PC-9 (cell line): ENCODE measurements around the gene TTYH1.

Experiments
- EZH2 ChIP-seq: fragments of 200-600 bp; sonication (generic); IDR thresholded peaks from 2 replicates; pipeline ENCODE4 v1.8.0; 2017; ENCODE audit warnings: antibody characterized with exemption, low read depth
- TF ChIP-seq, protein P1 (sequence below): fragments of 200-600 bp; sonication (generic); conservative IDR thresholded peaks from 2 replicates; pipeline ENCODE4 v1.6.1; 2017; ENCODE audit warnings: mixed run types, antibody characterized with exemption, mild to moderate bottlenecking, moderate library complexity

DNA sequence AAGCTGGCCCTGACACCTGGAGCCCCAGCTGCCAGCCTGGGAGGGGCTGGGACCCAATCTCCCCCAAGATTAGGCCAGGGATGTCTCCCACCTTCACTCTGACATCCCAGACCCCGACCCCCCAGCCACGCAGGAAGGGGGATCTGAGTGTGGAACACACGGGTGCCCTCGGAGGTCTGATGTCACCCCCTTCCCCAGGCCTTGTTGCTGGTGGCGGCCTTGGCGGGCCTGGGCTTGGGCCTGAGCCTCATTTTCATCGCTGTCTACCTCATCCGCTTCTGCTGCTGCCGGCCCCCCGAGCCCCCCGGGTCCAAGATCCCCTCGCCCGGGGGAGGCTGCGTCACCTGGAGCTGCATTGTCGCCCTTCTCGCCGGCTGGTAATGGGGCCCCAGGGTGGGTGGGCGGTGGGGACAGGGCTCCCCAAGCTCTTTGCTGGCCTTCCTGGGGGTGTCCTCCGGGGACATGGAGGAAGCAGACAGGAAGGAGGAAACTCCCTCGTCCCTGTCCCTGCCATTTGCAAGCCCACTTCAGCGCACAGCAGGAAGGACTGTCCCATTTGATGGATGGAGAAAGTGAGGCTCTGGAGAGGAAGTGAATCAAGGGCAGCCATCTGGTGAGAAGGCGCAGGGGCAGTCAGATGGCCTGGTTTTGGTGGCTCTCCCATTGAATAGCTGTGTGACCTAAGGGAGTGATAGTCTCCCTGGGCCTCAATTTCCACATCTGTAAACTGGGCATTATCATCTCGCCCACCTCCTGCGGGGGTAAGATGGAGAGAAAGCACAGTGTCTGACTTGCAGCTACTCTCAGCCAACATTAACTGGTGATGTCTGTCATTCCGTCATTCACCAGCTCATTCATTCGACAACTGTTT is 3.9 kb downstream of the TTYH1 start:
- TF ChIP-seq, protein P1, sequence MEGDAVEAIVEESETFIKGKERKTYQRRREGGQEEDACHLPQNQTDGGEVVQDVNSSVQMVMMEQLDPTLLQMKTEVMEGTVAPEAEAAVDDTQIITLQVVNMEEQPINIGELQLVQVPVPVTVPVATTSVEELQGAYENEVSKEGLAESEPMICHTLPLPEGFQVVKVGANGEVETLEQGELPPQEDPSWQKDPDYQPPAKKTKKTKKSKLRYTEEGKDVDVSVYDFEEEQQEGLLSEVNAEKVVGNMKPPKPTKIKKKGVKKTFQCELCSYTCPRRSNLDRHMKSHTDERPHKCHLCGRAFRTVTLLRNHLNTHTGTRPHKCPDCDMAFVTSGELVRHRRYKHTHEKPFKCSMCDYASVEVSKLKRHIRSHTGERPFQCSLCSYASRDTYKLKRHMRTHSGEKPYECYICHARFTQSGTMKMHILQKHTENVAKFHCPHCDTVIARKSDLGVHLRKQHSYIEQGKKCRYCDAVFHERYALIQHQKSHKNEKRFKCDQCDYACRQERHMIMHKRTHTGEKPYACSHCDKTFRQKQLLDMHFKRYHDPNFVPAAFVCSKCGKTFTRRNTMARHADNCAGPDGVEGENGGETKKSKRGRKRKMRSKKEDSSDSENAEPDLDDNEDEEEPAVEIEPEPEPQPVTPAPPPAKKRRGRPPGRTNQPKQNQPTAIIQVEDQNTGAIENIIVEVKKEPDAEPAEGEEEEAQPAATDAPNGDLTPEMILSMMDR, result no peak
- TF ChIP-seq EZH2, result no peak
